ENCODE results near the gene ABCA8. TPM values are rescaled to one million over a fixed set of nuclear protein-coding genes. Genes with fewer than 3 reads are reported as not detected.
"Not testable (repeated sequence)": the region's sequence is repeated elsewhere in the genome, so short reads cannot be mapped to it uniquely, and the experiment has no call there.

The ABCA8 gene
- total RNA-seq, 1 donor from 2014 or later = 38.6 TPM

GRCh38 chr17:68847711-68848110 lies 107.5 kb downstream of the ABCA8 start:
- ATAC-seq = no peak
- no peak for DNase-seq
- intact Hi-C loops (cut with micrococcal nuclease) = no loop called here

GRCh38 chr17:68843522-68843921 lies 111.7 kb downstream of the ABCA8 start:
- DNase-seq (no peak), ATAC-seq (peak; percentile 75)
- intact Hi-C loops (cut with micrococcal nuclease) = no loop called here

DNA sequence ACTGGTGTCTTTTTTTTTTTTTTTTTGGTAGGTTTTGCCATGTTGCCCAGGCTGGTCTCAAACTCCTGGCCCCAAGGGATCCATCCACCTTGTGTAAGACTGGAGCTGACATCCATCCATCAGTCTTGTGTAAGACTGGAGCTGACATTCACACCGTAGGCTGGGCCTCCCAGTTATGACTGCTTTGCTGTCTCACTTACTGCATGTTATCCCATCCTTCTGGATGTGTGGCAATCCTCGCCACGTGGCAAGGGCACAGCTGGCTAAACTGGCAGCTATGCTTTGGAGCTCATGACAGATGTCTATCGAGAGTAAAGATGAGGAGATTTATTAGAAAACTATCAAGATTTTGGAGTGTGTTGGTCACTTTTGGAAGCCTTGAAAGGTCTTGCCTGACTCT lies 115.1 kb downstream of the ABCA8 start:
- DNase-seq (no peak), ATAC-seq (no peak)
- intact Hi-C loops (cut with micrococcal nuclease) = no loop called here

DNA sequence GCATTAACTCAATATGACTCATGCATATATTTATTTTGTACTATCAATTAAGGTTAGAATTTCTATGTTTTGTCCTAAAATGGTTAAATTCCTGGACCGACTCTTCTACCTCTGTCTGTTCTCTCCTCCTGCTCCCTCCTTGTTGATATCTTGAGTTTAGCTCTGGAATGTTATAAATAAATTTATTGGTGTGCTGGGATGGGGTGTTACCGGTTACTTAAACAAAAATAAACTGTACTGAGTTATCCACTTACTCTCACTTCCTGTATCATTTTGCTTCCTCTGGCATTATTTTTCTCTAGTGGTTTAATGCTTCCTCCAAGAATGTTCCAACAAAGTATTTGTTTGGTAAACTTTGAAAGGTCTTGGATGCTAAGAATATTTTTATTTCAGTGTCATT lies 120.1 kb downstream of the ABCA8 start:
- intact Hi-C loops (cut with micrococcal nuclease) = no loop called here
- ATAC-seq (peak; percentile 28), DNase-seq (no peak)

DNA sequence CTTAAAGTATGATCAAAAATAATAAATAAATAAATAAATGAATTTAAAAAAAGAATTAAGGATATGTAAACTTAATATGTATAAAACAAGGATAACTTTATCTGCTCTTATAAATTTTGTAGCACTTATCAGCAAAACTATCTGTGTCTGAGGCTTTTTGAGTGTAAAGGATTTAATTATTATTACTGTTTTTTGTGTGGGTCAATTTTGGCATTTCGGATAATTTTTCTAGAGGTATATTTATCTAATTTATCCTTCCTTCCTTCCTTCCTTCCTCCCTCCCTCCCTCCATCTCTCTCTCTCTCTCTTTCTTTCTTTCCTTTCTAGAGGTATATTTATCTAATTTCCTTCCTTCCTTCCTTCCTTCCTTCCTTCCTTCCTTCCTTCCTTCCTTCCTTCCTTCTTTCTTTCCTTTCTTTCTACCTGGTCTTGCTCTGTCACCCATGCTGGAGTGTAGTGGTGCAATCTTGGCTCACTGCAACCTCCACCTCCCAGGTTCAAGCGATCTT lies 120.8 kb downstream of the ABCA8 start:
- intact Hi-C loops (cut with micrococcal nuclease) = no loop called here
- DNase-seq (no peak), ATAC-seq (no peak)

- DNase-seq (peak; percentile 28), ATAC-seq (peak; percentile 83)
- intact Hi-C loops (cut with micrococcal nuclease) = no loop called here
Measured at GRCh38 chr17:68832109-68832802, 122.9 kb downstream of the ABCA8 start.

- ATAC-seq (no peak), DNase-seq (no peak)
- intact Hi-C loops (cut with micrococcal nuclease) = no loop called here
Measured at GRCh38 chr17:68831170-68831569, 124.0 kb downstream of the ABCA8 start.

GRCh38 chr17:68830313-68830712 lies 124.9 kb downstream of the ABCA8 start:
- intact Hi-C loops (cut with micrococcal nuclease) = no loop called here
- ATAC-seq = no peak
- DNase-seq = no peak

- no peak for DNase-seq
- intact Hi-C loops (cut with micrococcal nuclease) = no loop called here
- ATAC-seq = no peak
Measured at GRCh38 chr17:68829211-68829610, 126.0 kb downstream of the ABCA8 start.

DNA sequence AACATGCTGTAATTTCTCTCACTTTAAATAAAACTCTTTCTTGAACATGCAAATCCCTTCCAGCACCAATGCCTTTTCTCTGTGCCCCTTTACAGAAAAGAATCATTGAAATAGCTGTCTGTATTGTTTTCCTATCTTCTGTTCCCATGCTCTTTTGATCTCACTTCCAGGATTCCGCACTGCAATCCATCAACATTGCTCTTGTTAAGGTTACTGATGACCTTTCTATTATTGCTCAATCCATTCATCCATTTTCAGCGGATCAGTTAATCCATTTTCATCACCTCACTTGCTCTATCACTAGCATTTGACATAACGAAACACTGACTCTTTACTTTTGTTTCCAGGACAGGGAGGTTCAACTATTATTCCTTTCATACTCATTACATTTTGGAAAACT lies 130.5 kb downstream of the ABCA8 start:
- intact Hi-C loops (cut with micrococcal nuclease) = no loop called here
- DNase-seq (no peak), ATAC-seq (no peak)

- DNase-seq; intact Hi-C loops (cut with micrococcal nuclease); ATAC-seq: not testable (repeated sequence)
Measured at GRCh38 chr17:68824185-68824584, 131.0 kb downstream of the ABCA8 start.

DNA sequence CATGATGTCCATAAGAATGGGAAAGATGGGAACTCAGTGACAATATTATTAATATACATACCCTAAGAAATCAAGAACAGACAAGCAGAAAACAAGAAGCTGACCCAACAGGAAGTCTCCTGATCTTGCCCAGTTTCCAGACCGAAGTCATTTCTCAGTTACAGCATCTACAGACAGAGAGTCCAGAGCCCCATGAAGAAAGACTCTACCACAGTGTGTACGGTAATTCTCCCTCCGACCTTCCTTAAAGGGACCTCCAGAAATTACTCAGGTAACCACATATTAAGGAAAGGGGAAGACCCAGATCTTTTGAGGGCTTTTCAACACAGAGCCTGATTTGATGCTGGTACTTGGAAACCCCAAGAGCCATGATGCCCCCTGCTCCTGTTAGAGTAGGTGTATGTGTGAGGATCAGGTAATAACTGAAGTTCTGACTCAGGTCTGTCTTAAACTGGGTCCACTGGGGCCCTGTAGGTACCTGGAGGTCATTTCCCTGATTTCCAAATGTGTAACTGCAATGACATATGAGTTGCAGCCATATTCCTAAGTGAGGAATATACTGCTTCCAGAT lies 132.4 kb downstream of the ABCA8 start:
- ATAC-seq = no peak
- DNase-seq = no peak
- intact Hi-C loops (cut with micrococcal nuclease) = no loop called here

GRCh38 chr17:68821860-68822696 lies 133.1 kb downstream of the ABCA8 start:
- intact Hi-C loops (cut with micrococcal nuclease) = no loop called here
- DNase-seq = no peak
- peak; percentile 28 for ATAC-seq

- no peak for DNase-seq
- intact Hi-C loops (cut with micrococcal nuclease) = no loop called here
- peak; percentile 53 for ATAC-seq
Measured at GRCh38 chr17:68820825-68821481, 134.2 kb downstream of the ABCA8 start.

GRCh38 chr17:68820476-68820824 lies 134.7 kb downstream of the ABCA8 start:
- intact Hi-C loops (cut with micrococcal nuclease) = no loop called here
- no peak for DNase-seq

GRCh38 chr17:68819465-68819864 lies 135.7 kb downstream of the ABCA8 start:
- intact Hi-C loops (cut with micrococcal nuclease) = no loop called here
- no peak for DNase-seq
- no peak for ATAC-seq

More at GRCh38 chr17:68820476-68820824, 134.7 kb downstream of the ABCA8 start:
- no peak for ATAC-seq
